HG03520 (cell line): ENCODE results near the gene NOC2L.

Experiments used
- ATAC-seq: cut with Tn5 transposase; IDR thresholded peaks from one replicate; pipeline ENCODE4 v1.9.1; 2021; ENCODE audit warnings: mild to moderate bottlenecking, moderate library complexity; ENCODE audit not compliant: unreplicated experiment

NOC2L gene

GRCh38 chr1:944341-945325 is 14.4 kb downstream of the NOC2L start:
- no peak for ATAC-seq

GRCh38 chr1:943545-944340 is 15.3 kb downstream of the NOC2L start:
- ATAC-seq = no peak

GRCh38 chr1:942864-943533 is 16.1 kb downstream of the NOC2L start:
- ATAC-seq = no peak

GRCh38 chr1:942411-942821 is 16.6 kb downstream of the NOC2L start:
- no peak for ATAC-seq

- ATAC-seq = no peak
Observed at GRCh38 chr1:941588-942383, 17.3 kb downstream of the NOC2L start.

GRCh38 chr1:941015-941587 is 18.0 kb downstream of the NOC2L start:
- ATAC-seq = no peak

- ATAC-seq = no peak
Observed at GRCh38 chr1:940107-941014, 18.7 kb downstream of the NOC2L start.

GRCh38 chr1:939511-940106 is 19.4 kb downstream of the NOC2L start:
- no peak for ATAC-seq

GRCh38 chr1:938711-939489 is 20.2 kb downstream of the NOC2L start:
- no peak for ATAC-seq

- no peak for ATAC-seq
Observed at GRCh38 chr1:938088-938683, 20.9 kb downstream of the NOC2L start.

GRCh38 chr1:937521-937920 is 21.5 kb downstream of the NOC2L start:
- no peak for ATAC-seq

GRCh38 chr1:936348-937264 is 22.4 kb downstream of the NOC2L start:
- ATAC-seq = no peak

- ATAC-seq = no peak
Observed at GRCh38 chr1:935751-936231, 23.3 kb downstream of the NOC2L start.

GRCh38 chr1:934991-935750 is 23.9 kb downstream of the NOC2L start:
- no peak for ATAC-seq

- ATAC-seq = no peak
Observed at GRCh38 chr1:933603-933940, 25.5 kb downstream of the NOC2L start.
